Activated naive CD4-positive, alpha-beta T cell treated with anti-CD3 and anti-CD28 coated beads, Interleukin-2, amount 50 U/mL, for 72 hours (primary cell): ENCODE results near the gene ZNF207. TPM values are rescaled to one million over a fixed set of nuclear protein-coding genes. Genes with fewer than 3 reads are reported as not detected.
"Not testable (repeated sequence)": the region's sequence is repeated elsewhere in the genome, so short reads cannot be mapped to it uniquely, and the experiment has no call there.

ENCODE experiments used
- ATAC-seq, 2 donors: fragments of 150-1000 bp; cut with Tn5 transposase; 2 replicates each; pipeline ENCODE4 v1.10.0; 2021; ENCODE audit warnings: mild to moderate bottlenecking in 2 of 2, moderate library complexity in 2 of 2
- DNase-seq, 2 donors: peaks; one replicate each; pipeline ENCODE4 v3.0.0; 2021 to 2022; ENCODE audit warnings: low spot score in 2 of 2
- H3K27ac Mint-ChIP-seq, 2 donors: one replicate each; pipeline ENCODE4 v1.8.0; 2022; ENCODE audit warnings: mild to moderate bottlenecking in 2 of 2, mixed read lengths in 2 of 2
- H3K36me3 Mint-ChIP-seq, 2 donors: one replicate each; pipeline ENCODE4 v1.8.0; 2022; ENCODE audit warnings: mixed read lengths in 2 of 2
- H3K9me3 Mint-ChIP-seq, 2 donors: one replicate each; pipeline ENCODE4 v1.8.0; 2022; ENCODE audit warnings: mixed read lengths in 2 of 2
- total RNA-seq, 2 donors: library from RNA; stranded (reverse); gene quantifications; one replicate each; pipeline ENCODE4 v1.2.3, GENCODE V29; 2022

The ZNF207 gene
- total RNA-seq, 2 donors from 2014 or later, result 255 to 256 TPM

DNA sequence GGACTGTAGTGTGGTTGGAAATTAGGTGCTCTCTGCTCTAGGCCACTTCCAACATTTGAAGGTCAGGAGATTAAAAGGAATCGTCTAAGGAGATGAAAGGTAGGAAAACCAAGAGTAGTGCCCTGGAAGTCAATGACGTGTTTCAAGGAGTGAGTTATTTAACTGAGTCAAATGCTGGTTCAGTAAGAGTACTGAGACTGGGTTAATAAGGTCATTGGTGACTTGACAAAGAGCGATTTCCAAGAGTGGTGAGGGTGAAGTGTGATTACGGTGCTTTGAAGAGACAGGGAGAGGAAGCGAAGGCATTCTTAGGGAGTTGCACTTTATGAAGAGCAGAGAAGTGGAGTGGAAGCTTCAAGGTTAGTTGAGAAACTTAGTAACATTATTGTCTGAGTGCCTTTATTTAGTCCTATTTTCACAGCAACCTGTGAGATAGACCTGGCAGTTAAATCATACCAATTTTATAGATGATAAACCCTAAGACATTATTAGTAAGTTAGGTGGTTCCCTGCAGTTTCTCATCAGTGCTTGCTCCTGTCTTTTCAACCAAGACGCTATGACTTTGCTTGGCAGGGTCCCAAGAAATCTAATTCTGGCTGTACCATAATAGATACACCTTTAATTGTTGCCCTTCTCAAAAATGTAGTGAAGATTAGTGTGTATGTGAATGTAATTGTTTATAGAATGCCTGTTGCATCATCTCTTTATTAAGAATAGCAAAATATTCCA lies 5.9 kb downstream of the ZNF207 start:
- DNase-seq (no peak), ATAC-seq (peak; percentile 19 to 21)
- Mint-ChIP-seq H3K36me3 (peaks cover 14 to 40% of the 10 kb centered on the region in 2 donors), H3K9me3 (no peaks in the 10 kb centered on the region), H3K27ac (peak overlapping the region in 1 of 2 donors; percentile 3)

DNA sequence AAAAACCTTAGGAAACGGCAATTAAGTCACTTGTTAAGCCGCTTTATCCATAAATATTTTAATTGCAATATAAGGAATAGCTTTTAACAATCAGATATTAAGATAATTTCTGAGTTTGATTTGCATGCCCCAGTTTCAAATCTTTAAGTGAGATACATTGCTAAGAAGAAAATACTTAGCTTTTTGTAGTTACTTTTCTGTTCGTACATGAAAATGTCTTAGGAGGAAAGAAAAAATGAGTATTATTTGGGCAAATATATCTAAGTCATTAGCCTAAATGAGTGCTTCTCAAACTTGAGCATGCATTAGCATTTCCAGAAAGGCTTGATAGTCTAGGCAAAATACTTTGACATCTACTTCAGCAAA lies 6.4 kb downstream of the ZNF207 start:
- peaks cover 15 to 40% of the 10 kb centered on the region in 2 donors for H3K36me3 Mint-ChIP-seq
- ATAC-seq (no peak), DNase-seq (no peak)
- no peak overlapping the region for H3K27ac Mint-ChIP-seq
- no peaks in the 10 kb centered on the region for H3K9me3 Mint-ChIP-seq

DNA sequence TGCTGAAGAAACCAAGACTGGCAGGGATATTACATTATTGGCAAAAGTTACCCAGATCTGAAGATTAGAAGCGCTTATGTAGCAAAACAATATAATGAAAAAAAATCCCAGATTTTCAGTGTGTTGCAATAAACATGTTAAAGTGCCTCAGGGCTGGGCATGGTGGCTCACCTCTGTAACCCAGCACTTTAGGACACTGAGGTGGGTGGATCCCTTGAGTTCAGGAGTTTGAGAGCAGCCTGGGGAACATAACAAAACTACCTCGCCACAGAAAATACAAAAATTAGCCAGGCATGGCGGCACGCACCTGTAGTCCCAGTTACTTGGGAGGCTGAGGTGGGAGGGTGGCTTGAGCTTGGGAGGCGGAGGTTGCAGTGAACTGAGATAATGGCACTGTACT lies 6.8 kb downstream of the ZNF207 start:
- DNase-seq (no peak), ATAC-seq (peak in 1 of 2 donors; percentile 32)
- H3K36me3 Mint-ChIP-seq, result peaks cover 13 to 37% of the 10 kb centered on the region in 2 donors
- no peaks in the 10 kb centered on the region for H3K9me3 Mint-ChIP-seq
- no peak overlapping the region for H3K27ac Mint-ChIP-seq

DNA sequence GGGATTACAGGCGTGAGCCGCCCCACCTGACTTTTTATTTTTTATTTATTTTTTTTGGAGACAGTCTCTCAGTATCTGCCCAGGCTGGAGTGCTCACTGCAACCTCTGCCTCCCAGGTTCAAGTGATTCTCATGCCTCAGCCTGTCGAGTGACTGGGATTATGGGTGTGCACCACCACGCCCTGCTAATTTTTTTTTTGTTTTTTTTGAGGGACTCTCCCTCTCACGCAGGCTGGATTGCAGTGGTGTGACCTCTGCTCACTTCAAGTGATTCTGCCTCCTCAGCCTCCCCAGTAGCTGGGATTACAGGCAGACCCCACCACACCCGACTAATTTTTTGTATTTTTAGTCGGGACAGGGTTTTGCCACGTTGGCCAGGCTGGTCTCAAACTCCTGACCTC lies 7.7 kb downstream of the ZNF207 start:
- DNase-seq, result no peak
- Mint-ChIP-seq H3K9me3 (no peaks in the 10 kb centered on the region), H3K27ac (no peak overlapping the region), H3K36me3 (peaks cover 13 to 41% of the 10 kb centered on the region in 2 donors)
- peak in 1 of 2 donors; percentile 19 for ATAC-seq

GRCh38 chr17:32361270-32361669 lies 11.3 kb downstream of the ZNF207 start:
- Mint-ChIP-seq H3K9me3 (no peaks in the 10 kb centered on the region), H3K27ac (peak overlapping the region in 1 of 2 donors; percentile 79), H3K36me3 (peaks cover 10 to 32% of the 10 kb centered on the region in 2 donors)
- no peak for ATAC-seq
- no peak for DNase-seq

- ATAC-seq (peak; percentile 31 to 43), DNase-seq (no peak)
- Mint-ChIP-seq H3K9me3 (no peaks in the 10 kb centered on the region), H3K27ac (no peak overlapping the region), H3K36me3 (peaks cover 4 to 22% of the 10 kb centered on the region in 2 donors)
Observed at GRCh38 chr17:32370426-32370825, 20.5 kb downstream of the ZNF207 start.

DNA sequence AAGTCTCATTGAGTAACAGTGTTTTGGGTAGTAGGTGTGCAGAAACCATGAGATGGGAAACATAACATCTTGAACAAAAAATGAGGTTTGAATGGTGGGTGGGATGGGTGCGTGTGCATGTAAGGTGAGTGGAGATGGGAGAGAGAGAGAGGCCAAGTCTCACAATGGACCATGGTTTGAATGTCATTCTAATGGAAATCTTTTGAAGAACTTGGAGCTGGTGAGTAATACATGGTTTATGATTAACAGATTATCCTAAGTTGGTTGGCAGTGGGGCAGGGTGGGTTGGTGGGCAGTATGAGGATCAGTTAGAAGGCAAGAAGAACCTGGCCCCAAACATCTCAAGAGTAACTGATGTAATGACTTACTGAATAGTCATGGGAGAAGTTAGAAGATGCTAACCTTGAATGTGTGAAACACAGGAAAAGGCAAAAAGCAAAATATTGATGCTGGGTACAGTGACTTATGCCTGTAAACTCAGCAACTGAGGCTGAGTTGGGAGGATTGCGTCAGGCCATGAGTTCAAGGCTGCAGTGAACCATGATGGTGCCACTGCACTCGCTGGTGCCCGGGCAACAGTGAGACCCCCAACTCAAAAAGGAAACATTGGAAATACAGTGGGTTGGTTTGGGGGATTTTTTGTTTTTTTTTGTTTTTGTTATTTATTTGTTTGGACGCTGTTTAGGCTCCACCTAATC lies 32.7 kb downstream of the ZNF207 start:
- ATAC-seq, result peak in 1 of 2 donors; percentile 33
- Mint-ChIP-seq H3K36me3 (peaks cover 0 to 20% of the 10 kb centered on the region in 2 donors), H3K27ac (peak overlapping the region in 1 of 2 donors; percentile 74), H3K9me3 (no peaks in the 10 kb centered on the region)
- no peak for DNase-seq

- peaks cover 0 to 11% of the 10 kb centered on the region in 2 donors for H3K36me3 Mint-ChIP-seq
- H3K27ac Mint-ChIP-seq, result no peak overlapping the region
- no peaks in the 10 kb centered on the region for H3K9me3 Mint-ChIP-seq
- ATAC-seq (no peak), DNase-seq (no peak)
Observed at GRCh38 chr17:32383926-32384434, 34.0 kb downstream of the ZNF207 start.

DNA sequence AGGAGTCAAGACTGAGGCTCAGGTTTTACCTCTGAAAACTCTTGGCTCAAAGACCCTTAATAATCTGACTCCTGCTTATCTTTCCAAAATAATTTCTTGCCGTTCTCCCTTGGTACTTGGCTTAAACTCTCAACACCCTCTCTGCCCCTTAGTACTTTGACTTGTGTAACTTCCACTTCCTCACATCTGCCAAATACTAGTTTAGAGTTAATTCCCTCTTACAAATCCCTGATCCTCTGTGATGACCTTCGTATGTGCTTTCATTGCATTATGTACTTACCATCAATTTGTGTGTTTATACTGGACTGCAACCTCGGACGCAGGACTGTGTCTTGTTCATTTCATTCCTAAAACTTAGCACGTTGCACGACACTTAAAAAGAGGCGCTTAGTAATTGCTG lies 35.2 kb downstream of the ZNF207 start:
- peak overlapping the region in 1 of 2 donors; percentile 73 for H3K27ac Mint-ChIP-seq
- peaks cover 0 to 6% of the 10 kb centered on the region in 2 donors for H3K36me3 Mint-ChIP-seq
- no peak for ATAC-seq
- H3K9me3 Mint-ChIP-seq, result no peaks in the 10 kb centered on the region
- no peak for DNase-seq

DNA sequence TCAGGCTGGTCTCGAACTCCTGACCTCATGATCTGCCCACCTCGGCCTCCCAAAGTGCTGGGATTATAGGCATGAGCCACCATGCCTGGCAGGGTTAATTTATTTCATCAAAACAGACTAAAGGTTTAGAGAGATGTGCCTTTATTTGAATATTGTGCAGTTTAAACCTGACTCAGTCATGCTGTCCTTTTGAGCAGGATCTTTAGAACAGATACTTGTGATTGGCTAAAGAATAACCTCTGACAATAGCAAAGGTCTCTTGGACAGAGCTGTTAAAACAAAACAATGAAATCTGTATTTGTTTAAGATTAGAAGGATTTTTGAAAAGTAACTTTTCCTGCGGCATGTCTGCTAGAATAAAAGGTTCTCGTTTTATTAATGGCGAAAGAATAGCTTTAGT lies 36.0 kb downstream of the ZNF207 start:
- ATAC-seq (no peak), DNase-seq (no peak)
- H3K27ac Mint-ChIP-seq, result no peak overlapping the region
- no peaks in the 10 kb centered on the region for H3K9me3 Mint-ChIP-seq
- H3K36me3 Mint-ChIP-seq, result no peaks in the 10 kb centered on the region

- Mint-ChIP-seq H3K27ac (no peak overlapping the region), H3K9me3 (no peaks in the 10 kb centered on the region), H3K36me3 (no peaks in the 10 kb centered on the region)
- DNase-seq (no peak), ATAC-seq (peak; percentile 22 to 77)
Observed at GRCh38 chr17:32386844-32387243, 36.9 kb downstream of the ZNF207 start.

GRCh38 chr17:32388128-32388527 lies 38.2 kb downstream of the ZNF207 start:
- not testable (repeated sequence) for H3K36me3 Mint-ChIP-seq, DNase-seq, H3K27ac Mint-ChIP-seq, H3K9me3 Mint-ChIP-seq, ATAC-seq

GRCh38 chr17:32388613-32389459 lies 38.9 kb downstream of the ZNF207 start:
- H3K27ac Mint-ChIP-seq, result no peak overlapping the region
- no peaks in the 10 kb centered on the region for H3K9me3 Mint-ChIP-seq

GRCh38 chr17:32393904-32394303 lies 43.9 kb downstream of the ZNF207 start:
- ATAC-seq (no peak), DNase-seq (no peak)
- Mint-ChIP-seq H3K36me3 (peaks cover 0 to 6% of the 10 kb centered on the region in 2 donors), H3K9me3 (no peaks in the 10 kb centered on the region), H3K27ac (peak overlapping the region; percentile 37 to 76)

More at GRCh38 chr17:32388613-32389459, 38.9 kb downstream of the ZNF207 start:
- ATAC-seq, result no peak
- H3K36me3 Mint-ChIP-seq, result no peaks in the 10 kb centered on the region
- no peak for DNase-seq

- DNase-seq (no peak), ATAC-seq (no peak)
- no peaks in the 10 kb centered on the region for H3K9me3 Mint-ChIP-seq
- peak overlapping the region in 1 of 2 donors; percentile 65 for H3K27ac Mint-ChIP-seq
- H3K36me3 Mint-ChIP-seq, result peaks cover 0 to 6% of the 10 kb centered on the region in 2 donors
Observed at GRCh38 chr17:32396343-32396742, 46.4 kb downstream of the ZNF207 start.

DNA sequence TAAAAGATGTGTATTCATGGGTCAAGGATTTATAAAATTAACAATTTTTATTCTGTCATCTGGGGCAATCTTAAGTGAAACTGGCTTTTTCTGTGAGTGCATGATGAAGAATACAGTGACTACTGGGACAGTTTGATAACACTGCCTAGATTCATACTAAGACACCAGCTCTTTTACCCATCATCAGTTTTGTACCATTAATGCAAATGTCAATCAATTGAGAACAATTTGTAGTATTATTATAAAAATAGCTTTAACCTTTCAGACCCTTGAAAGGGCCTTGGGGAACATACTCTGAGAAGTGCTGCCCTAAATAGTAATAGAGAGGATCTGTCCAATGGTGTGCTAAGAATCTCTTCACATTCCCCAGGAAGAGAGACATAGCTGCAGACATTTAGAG lies 49.0 kb downstream of the ZNF207 start:
- peaks cover 0 to 6% of the 10 kb centered on the region in 2 donors for H3K36me3 Mint-ChIP-seq
- no peak for DNase-seq
- no peak for ATAC-seq
- H3K27ac Mint-ChIP-seq, result no peak overlapping the region
- no peaks in the 10 kb centered on the region for H3K9me3 Mint-ChIP-seq

- not testable (repeated sequence) for H3K9me3 Mint-ChIP-seq, DNase-seq, H3K36me3 Mint-ChIP-seq, H3K27ac Mint-ChIP-seq, ATAC-seq
Observed at GRCh38 chr17:32410085-32410484, 60.1 kb downstream of the ZNF207 start.
